C4-2B (cell line): ENCODE results near the gene PLOD1.

Experiments used
- H3K27ac ChIP-seq: fragments of 450-650 bp; 2 replicates; pipeline ENCODE4 v1.5.1; 2017
- ZFX ChIP-seq: fragments of 450-650 bp; IDR thresholded peaks from 2 replicates; pipeline ENCODE4 v1.6.1; 2017
- TF ChIP-seq, protein P1 (sequence below): fragments of 450-650 bp; conservative IDR thresholded peaks from 2 replicates; pipeline ENCODE4 v1.5.1; 2017; ENCODE audit warnings: mild to moderate bottlenecking

Gene PLOD1

DNA sequence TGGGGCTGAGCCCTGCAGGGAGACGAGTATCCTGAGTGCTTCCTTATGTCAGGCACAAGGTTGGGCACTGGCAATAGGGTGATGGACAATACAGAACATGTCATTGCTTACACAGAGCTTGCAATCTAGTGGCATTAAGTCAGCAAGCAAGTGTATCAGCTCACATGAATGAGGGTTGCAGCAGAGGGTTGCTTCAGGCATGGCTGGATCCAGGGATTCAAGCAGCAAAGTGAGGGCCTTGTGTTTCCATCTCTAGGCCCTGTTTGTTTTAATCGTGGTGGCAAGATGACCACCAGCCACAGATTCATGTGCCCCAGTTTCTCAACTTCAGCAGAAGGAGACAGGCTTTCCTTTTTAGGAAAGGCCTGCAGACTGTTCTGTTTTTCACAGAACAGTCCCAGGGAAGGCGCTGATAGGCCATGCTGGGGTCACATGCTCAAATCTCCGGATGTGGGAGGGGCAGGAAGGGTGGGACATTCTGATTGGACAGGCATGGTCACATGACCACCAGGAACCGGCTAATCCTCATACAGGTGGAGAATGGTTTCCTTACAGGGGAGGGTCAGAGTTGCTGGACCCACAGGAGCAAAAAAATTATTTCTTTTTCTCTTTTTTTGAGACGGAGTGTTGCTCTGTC, 14.4 kb downstream of the PLOD1 start:
- H3K27ac ChIP-seq = no peak overlapping the region
- TF ChIP-seq, protein P1, sequence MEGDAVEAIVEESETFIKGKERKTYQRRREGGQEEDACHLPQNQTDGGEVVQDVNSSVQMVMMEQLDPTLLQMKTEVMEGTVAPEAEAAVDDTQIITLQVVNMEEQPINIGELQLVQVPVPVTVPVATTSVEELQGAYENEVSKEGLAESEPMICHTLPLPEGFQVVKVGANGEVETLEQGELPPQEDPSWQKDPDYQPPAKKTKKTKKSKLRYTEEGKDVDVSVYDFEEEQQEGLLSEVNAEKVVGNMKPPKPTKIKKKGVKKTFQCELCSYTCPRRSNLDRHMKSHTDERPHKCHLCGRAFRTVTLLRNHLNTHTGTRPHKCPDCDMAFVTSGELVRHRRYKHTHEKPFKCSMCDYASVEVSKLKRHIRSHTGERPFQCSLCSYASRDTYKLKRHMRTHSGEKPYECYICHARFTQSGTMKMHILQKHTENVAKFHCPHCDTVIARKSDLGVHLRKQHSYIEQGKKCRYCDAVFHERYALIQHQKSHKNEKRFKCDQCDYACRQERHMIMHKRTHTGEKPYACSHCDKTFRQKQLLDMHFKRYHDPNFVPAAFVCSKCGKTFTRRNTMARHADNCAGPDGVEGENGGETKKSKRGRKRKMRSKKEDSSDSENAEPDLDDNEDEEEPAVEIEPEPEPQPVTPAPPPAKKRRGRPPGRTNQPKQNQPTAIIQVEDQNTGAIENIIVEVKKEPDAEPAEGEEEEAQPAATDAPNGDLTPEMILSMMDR = no peak
- TF ChIP-seq ZFX = no peak

DNA sequence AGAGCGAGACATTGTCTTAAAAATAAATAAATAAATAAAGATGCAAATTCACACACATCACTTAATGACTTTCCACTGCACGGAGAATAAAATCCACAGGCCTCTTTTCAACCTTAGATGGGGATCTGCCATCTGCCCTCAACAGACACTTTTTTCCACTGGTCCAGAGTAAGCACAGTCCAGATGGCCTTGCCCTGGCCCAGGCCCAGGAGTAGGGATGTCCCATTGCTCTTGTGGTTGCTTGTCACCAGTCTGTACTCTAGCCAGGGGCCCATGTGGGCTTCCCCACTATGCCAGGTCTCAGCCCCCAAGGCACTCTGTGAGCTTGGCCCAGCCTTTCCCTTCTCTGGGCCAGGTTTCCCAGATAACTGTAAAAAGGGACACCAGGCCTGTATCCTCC, 17.4 kb downstream of the PLOD1 start:
- TF ChIP-seq, protein P1 = no peak
- TF ChIP-seq ZFX = no peak
- H3K27ac ChIP-seq = no peak overlapping the region

DNA sequence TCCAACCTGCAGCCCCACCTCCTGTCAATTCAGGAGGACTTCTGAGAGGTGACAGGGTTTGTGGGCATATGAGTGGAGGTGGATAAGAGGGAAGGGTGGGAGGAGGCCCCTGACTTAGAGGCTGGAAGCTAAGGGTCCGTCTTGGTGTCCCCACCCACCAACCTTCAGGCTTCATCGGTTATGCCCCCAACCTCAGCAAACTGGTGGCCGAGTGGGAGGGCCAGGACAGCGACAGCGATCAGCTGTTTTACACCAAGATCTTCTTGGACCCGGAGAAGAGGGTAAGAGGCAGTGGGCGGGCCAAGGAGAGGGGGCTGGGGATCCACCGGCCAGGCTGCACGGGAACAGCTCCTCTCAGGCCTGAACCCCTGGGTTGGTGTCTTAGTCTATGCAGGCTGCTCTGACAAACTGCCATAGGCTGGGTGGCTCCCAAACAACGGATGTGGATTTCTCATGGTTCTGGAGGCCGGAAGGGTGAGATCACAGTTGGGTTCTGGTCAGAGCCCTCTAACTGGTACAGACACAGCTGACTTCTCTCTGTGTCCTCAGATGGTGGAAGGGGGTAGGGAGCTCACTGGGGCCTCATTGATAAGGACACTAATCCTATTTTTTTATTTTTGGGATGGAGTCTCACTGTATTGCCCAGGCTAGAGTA, 18.1 kb downstream of the PLOD1 start:
- H3K27ac ChIP-seq = no peak overlapping the region
- TF ChIP-seq ZFX = no peak
- TF ChIP-seq, protein P1 = no peak

DNA sequence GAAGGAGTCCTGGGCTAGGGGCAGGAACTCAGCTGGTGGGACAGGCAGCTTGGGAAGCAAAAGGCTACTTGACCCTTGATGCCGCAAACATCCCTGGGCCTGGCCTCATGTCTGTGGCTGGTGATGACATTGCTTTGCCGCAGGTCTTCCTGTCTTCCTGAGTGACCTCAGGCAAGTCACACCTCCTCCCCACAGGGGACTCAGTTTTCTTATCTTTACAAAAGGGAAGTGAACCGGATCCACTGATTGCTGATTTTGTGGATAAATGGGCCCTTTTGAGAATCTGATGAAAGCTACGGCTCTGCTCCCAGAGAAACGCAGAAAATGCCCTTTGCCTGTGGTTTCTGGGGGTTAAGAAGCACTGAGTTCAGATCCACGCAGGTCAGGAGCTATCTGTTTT, 20.7 kb downstream of the PLOD1 start:
- TF ChIP-seq ZFX = no peak
- TF ChIP-seq, protein P1 = no peak
- no peak overlapping the region for H3K27ac ChIP-seq

DNA sequence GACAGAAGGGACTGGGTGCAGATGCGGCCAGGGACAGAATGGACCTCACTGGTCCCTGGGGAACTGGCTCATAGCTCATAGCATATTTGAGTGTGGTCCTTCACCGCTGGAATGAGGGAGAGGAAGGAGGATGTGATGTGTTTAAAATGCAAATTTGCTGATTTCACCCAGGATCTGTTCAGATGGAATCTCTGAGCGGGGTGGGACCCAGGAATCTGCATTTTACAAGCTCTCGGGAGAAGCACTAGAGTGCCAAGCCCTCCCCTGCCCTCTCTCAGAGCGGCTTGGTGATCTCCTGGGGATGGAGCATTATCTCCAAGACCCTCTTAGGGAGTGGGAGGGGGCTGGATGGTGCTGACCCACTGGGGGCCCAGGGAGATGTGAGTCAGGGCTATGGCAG, 22.9 kb downstream of the PLOD1 start:
- no peak for TF ChIP-seq ZFX
- TF ChIP-seq, protein P1 = no peak
- no peak overlapping the region for H3K27ac ChIP-seq

DNA sequence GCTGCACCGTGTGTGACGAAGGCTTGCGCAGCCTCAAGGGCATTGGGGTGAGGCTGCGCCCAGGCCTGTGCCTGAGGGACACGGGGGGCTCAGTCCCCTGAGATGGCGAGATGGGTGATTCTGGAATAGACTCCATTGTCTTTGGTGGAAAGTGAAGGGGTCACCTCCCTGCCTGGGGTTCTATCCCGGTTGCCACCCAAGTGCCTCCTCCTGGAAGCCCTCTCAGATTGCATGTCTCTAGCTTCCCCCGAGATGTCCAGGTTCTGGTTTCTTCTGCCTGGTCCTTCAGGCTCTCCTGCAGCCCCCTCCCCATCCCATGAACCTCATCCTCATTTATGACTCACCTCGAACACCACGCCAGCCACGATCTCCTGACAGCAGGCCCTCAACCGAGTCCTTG, 23.4 kb downstream of the PLOD1 start:
- no peak for TF ChIP-seq ZFX
- TF ChIP-seq, protein P1 = no peak
- H3K27ac ChIP-seq = no peak overlapping the region

DNA sequence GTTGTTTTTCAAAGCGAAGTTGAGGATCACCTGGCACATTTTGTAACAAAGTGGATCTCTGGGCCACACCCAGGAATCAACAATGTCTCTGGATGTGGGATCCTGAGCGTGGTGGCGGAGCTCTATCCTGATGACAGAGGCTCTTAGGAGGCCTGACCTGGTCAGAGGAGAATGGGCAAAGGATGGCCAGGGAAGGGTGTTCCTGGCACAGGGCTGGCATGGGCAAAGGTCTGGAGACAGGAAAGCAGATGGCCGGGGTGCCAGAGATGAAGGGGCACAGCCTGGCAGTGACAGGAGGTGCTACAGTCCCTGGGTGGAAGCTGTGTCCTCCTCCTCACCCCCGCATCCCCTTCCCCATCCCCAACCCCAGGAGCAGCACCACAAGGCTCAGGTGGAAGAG, 25.8 kb downstream of the PLOD1 start:
- H3K27ac ChIP-seq = no peak overlapping the region
- TF ChIP-seq ZFX = no peak
- TF ChIP-seq, protein P1 = no peak
